Ovary (tissue), 9 donors: ENCODE measurements around the gene ATP8B1. TPM values are rescaled to one million over a fixed set of nuclear protein-coding genes. Genes with fewer than 3 reads are reported as not detected.
"Not testable (repeated sequence)": the region's sequence is repeated elsewhere in the genome, so short reads cannot be mapped to it uniquely, and the experiment has no call there.

Experiments
- DNase-seq, 5 donors: peaks; one replicate each; pipeline ENCODE4 v3.0.0-alpha.2; 2019 to 2020
- H3K27ac ChIP-seq, 2 donors: fragments of 200-600 bp; one replicate each; pipeline versions ENCODE4 v1.5.1 to v1.8.0; 2019 to 2022
- H3K27me3 ChIP-seq: fragments of 200-600 bp; one replicate; pipeline ENCODE4 v1.8.0; 2022
- H3K36me3 ChIP-seq: fragments of 200-600 bp; sonication (generic); one replicate; pipeline ENCODE4 v1.5.1; 2019
- H3K4me1 ChIP-seq: one replicate; pipeline ENCODE4 v1.8.1; 2013; ENCODE audit warnings: mild to moderate bottlenecking, moderate library complexity; ENCODE audit not compliant: insufficient read depth
- H3K4me3 ChIP-seq: fragments of 200-600 bp; sonication (generic); one replicate; pipeline ENCODE4 v1.5.1; 2017
- H3K9me3 ChIP-seq, 2 donors: fragments of 200-600 bp in 1 of 2; sonication (generic) in 1 of 2; one replicate each; pipeline versions ENCODE4 v1.5.1 to v1.8.1; 2013 to 2019; ENCODE audit warnings: mild to moderate bottlenecking in 1 of 2, moderate library complexity in 1 of 2
- CTCF ChIP-seq, 3 donors: fragments of 450-650 bp in 2 of 3; fragments of 200-600 bp in 1 of 3; IDR thresholded peaks; one replicate each; pipeline versions ENCODE4 v1.5.1 to v1.8.0; 2016 to 2022; ENCODE audit warnings: antibody characterized with exemption in 3 of 3, mild to moderate bottlenecking in 1 of 3
- EP300 ChIP-seq: sonication (generic); formaldehyde crosslinking; IDR thresholded peaks from one replicate; pipeline ENCODE4 v1.6.1; 2017; ENCODE audit warnings: antibody characterized with exemption
- POLR2A ChIP-seq: fragments of 450-650 bp; IDR thresholded peaks from one replicate; pipeline ENCODE4 v1.6.1; 2017; ENCODE audit warnings: antibody characterized with exemption, mild to moderate bottlenecking, moderate library complexity
- WGBS, 3 donors: extraction: QIAGEN DNeasy Blood & Tissue Kit in 1 of 3; methylation state at CpG; one replicate each; pipeline versions ENCODE4 v1.1.5 to v1.1.7; 2013 to 2017; 5-methylcytosine and 5-hydroxymethylcytosine counted together
- intact Hi-C, 4 donors: fragments of 100-400 bp; cut with DNase I; formaldehyde crosslinking; loops; one replicate each; pipeline versions ENCODE4 v1.11.0 to v1.15.1; 2022 to 2023
- polyA plus RNA-seq, 2 donors: library from polyadenylated mRNA; stranded (reverse); fragments of 200-250 nt in 1 of 2; fragments of 350-450 nt in 1 of 2; fragmentation: Illumina TruSeq in 1 of 2; extraction: RNeasy Lipid Tissue Mini Kit (QIAGEN cat#74804) in 1 of 2; gene quantifications; one replicate each; pipeline ENCODE4 v1.2.3, GENCODE V29; 2013 to 2014
- total RNA-seq, 7 donors: library from RNA; depleted of rRNA in 2 of 7; stranded (reverse); fragments of >200 nt in 2 of 7; fragmentation: NEBNext Ultra II Directional in 3 of 7; extraction: Animal tissue kit (Norgen Biotek cat#: 25700) in 3 of 7; gene quantifications; one replicate each; pipeline versions ENCODE4 v1.1.0 to v1.2.4, GENCODE V29; 2016 to 2023
- donor health status: DM: no; HTN: no; CAD: no; lungs with moderate emphysema.
- donor health status: DM: no; HTN: no; CAD: no.
- donor health status: Bipolar disorder and iron deficiency.
- donor health status: DM: yes; HTN: yes; CAD: no.
- donor health status: DM: no; HTN: no; CAD: no.
- donor health status: DM: yes; HTN: yes; CAD: no.

ATP8B1 gene
- total and polyA plus RNA-seq, 9 donors, result 1.4 to 13.2 (median 5.2) TPM

DNA sequence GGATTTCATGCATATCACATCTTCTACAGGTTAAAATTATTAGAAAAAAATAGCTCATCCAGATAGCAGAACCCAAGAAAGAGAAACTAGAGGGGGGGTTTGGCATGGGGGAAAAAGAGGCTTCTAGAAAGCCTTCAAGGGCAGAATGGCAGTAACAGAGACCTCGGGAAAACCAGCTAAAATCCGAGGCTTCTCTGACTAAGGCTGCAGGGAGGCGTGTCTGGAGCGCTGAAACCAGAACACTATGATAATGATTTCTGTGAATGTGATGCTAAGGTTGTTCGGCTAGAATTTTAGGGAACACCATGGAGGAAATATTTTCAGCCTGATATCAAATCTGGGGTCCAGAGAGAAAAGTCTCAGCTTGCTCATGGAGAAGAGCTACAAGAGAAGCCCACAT, 73.0 kb downstream of the ATP8B1 start:
- 77 to 86% (median 82%) methylated on average over 5 of the region's 5 CpGs for WGBS, 3 donors
- no peak for TF ChIP-seq EP300
- TF ChIP-seq POLR2A, result no peak
- TF ChIP-seq CTCF (IDR thresholded peaks at IDR 0.05), result no peak
- Histone ChIP-seq H3K9me3 (no peaks in the 10 kb centered on the region), H3K36me3 (no peaks in the 10 kb centered on the region), H3K27ac (no peak overlapping the region), H3K4me1 (no peaks in the 10 kb centered on the region), H3K27me3 (no peaks in the 10 kb centered on the region), H3K4me3 (no peak overlapping the region)
- no peak for DNase-seq
- intact Hi-C loops, result no loop called here

DNA sequence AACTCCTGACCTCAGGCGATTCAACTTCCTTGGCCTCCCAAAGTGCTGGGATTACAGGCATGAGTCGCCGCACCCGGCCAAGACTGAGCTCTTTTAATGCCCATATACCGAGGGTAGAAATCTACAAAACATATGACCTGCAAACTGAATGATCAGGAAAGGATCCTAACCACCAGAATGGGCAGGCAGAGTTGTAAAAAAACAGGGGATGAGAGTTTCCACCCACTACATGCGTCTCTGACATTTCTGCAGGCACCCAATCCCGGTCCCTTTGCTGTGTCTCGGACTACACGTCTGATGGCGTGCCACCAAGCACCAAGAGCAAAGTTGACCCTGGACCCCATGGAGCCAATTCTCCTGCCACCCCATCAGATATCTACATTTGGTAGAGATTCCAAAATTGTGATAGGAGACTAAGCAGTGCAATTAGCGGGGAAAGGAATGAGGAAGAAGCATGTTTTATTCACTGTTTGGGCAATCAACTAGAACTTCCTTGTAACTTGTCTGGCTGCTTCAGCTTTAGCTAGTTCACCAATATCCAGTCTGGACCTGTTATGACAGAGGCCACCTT, 74.1 kb downstream of the ATP8B1 start:
- Histone ChIP-seq H3K9me3 (no peaks in the 10 kb centered on the region), H3K36me3 (no peaks in the 10 kb centered on the region), H3K4me1 (no peaks in the 10 kb centered on the region), H3K4me3 (no peak overlapping the region), H3K27ac (no peak overlapping the region), H3K27me3 (no peaks in the 10 kb centered on the region)
- DNase-seq, result no peak
- 57 to 68% (median 61%) methylated on average over 11 of the region's 11 CpGs for WGBS, 3 donors
- intact Hi-C loops, result no loop called here
- TF ChIP-seq EP300 (no peak), POLR2A (no peak), CTCF (IDR thresholded peaks at IDR 0.05) (no peak)

GRCh38 chr18:57727952-57728807, 74.9 kb downstream of the ATP8B1 start:
- intact Hi-C loops, result no loop called here
- TF ChIP-seq POLR2A (no peak), EP300 (no peak), CTCF (IDR thresholded peaks at IDR 0.05) (no peak)
- Histone ChIP-seq H3K27ac (no peak overlapping the region), H3K4me3 (no peak overlapping the region), H3K27me3 (no peaks in the 10 kb centered on the region), H3K36me3 (no peaks in the 10 kb centered on the region), H3K9me3 (no peaks in the 10 kb centered on the region), H3K4me1 (no peaks in the 10 kb centered on the region)
- no peak for DNase-seq
- WGBS, 3 donors, result 53 to 72% (median 69%) methylated on average over 6 of the region's 6 CpGs

DNA sequence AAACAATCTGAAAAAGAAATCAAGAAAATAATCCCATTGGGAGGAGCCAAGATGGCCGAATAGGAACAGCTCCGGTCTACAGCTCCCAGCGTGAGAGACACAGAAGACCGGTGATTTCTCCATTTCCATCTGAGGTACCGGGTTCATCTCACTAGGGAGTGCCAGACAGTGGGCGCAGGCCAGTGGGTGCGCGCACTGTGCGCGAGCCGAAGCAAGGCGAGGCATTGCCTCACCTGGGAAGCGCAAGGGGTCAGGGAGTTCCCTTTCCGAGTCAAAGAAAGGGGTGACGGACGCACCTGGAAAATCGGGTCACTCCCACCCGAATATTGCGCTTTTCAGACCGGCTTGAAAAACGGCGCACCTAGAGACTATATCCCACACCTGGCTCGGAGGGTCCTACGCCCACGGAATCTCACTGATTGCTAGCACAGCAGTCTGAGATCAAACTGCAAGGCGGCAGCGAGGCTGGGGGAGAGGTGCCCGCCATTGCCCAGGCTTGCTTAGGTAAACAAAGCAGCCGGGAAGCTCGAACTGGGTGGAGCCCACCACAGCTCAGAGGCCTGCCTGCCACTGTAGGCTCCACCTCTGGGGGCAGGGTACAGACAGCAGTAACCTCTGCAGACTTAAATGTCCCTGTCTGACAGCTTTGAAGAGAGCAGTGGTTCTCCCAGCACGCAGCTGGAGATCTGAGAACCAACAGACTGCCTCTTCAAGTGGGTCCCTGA, 83.7 kb downstream of the ATP8B1 start:
- DNase-seq, H3K27me3 ChIP-seq, H3K9me3 ChIP-seq, H3K36me3 ChIP-seq, H3K4me1 ChIP-seq, intact Hi-C loops, H3K4me3 ChIP-seq, H3K27ac ChIP-seq: not testable (repeated sequence)
- 87 to 93% (median 90%) methylated on average over 28 to 31 of the region's 31 CpGs for WGBS, 3 donors
